GM23338 (cell line): ENCODE data around the gene SLFN12L.
A peak's percentile ranks its signal among the peaks of the same experiment; 100 is the strongest.

Experiments used
- CREB1 ChIP-seq: fragments of 250-450 bp; sonication (Bioruptor Pico); IDR thresholded peaks from 2 replicates; pipeline ENCODE4 v1.5.0; 2020; ENCODE audit warnings: low read depth, mild to moderate bottlenecking, moderate library complexity
- CTCF ChIP-seq, 2 experiments: fragments of 200-600 bp in 1 of 2; sonication (generic) in 1 of 2; conservative IDR thresholded peaks; 2 replicates each; pipeline versions ENCODE4 v1.5.1 to v1.6.1; 2016 to 2017; ENCODE audit warnings: antibody characterized with exemption in 2 of 2, low read depth in 2 of 2, mild to moderate bottlenecking in 2 of 2, moderate library complexity in 1 of 2
- ETS1 ChIP-seq: IDR thresholded peaks from 2 replicates; pipeline ENCODE4 v1.6.1; 2016; ENCODE audit warnings: antibody characterized with exemption
- EZH2 ChIP-seq: fragments of 200-600 bp; sonication (generic); IDR thresholded peaks from one replicate; pipeline ENCODE4 v1.8.0; 2017; ENCODE audit warnings: antibody characterized with exemption, mild to moderate bottlenecking, low read depth; ENCODE audit not compliant: unreplicated experiment
- EZH2phosphoT487 ChIP-seq: fragments of 200-600 bp; sonication (generic); IDR thresholded peaks from one replicate; pipeline ENCODE4 v1.8.1; 2018; ENCODE audit warnings: antibody characterized with exemption; ENCODE audit not compliant: unreplicated experiment
- REST ChIP-seq: IDR thresholded peaks from one replicate; pipeline ENCODE4 v1.6.1; 2018; ENCODE audit warnings: antibody characterized with exemption; ENCODE audit not compliant: unreplicated experiment

DNA sequence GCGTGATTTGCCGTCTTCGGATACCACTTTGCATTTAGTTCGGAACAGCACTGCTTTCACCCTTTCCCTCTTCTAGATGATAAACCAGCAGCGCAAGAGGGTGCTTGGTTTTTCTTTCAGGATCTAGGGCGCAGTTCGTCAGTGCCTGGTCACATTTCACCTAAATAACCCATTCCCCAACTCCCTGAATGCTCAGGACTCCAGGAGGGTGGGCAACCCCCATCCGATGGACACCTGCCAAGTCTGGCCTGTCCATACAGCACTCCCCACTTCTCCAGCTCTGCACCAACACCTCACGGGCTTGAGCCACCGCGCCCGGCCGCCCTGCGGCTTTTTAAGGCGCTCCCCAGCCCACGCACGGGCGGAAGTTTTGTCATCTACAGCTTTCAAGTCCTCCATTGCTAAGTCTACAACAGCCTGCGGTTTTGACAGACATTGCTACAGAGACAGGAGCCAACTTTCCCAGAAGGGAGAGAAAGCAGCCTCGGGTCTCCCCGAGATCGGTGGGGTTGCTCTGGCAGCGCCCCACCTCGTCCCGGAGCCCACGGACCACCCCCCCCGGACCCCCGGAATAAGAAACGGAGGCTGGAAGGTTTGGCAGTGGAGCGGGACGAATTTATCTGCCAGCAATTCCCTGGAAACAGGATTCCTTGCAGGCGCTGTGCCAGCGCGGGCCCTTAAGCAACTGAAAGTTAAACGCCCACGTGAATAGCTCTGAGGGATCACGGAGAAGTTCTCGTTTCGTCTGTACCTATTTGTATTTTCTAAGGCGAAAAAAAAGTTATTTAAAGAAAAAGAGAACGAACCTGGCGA is 50.4 kb downstream of the SLFN12L start:
- TF ChIP-seq EZH2phosphoT487, result no peak
- TF ChIP-seq EZH2, result peak; percentile 93
- no peak for TF ChIP-seq CTCF (conservative IDR thresholded peaks at IDR 0.05; ENCODE audit: low read depth in 2 of 2)
- TF ChIP-seq CREB1 (CRISPR knock-in tag), result no peak
- TF ChIP-seq REST, result no peak
- no peak for TF ChIP-seq ETS1
